GM23338 (cell line): ENCODE results near the gene DET1. TPM values are rescaled to one million over a fixed set of nuclear protein-coding genes. Genes with fewer than 3 reads are reported as not detected.

Experiments used
- ATAC-seq: fragments of 200-7000 bp; cut with Tn5 transposase; 3 replicates; pipeline ENCODE4 v1.9.1; 2020
- DNase-seq: peaks from one replicate; pipeline ENCODE4 v3.0.0-alpha.2; 2015; ENCODE audit warnings: low spot score
- H2AFZ ChIP-seq: fragments of 200-600 bp; sonication (generic); 2 replicates; pipeline ENCODE4 v1.8.0; 2016; ENCODE audit warnings: antibody characterized with exemption, mild to moderate bottlenecking, moderate library complexity
- H3F3A ChIP-seq: fragments of 200-600 bp; sonication (generic); replicated peaks from 2 replicates; pipeline ENCODE4 v1.8.0; 2017; ENCODE audit warnings: antibody characterized with exemption, mixed run types, low read depth
- H3K27ac ChIP-seq: fragments of 200-600 bp; sonication (generic); 2 replicates; pipeline ENCODE4 v1.6.1; 2016; ENCODE audit warnings: low read depth
- H3K27me3 ChIP-seq: fragments of 200-600 bp; sonication (generic); 2 replicates; pipeline ENCODE4 v1.8.0; 2016; ENCODE audit warnings: mild to moderate bottlenecking, mixed run types, moderate library complexity; ENCODE audit not compliant: insufficient read depth
- H3K36me3 ChIP-seq: fragments of 200-600 bp; sonication (generic); 2 replicates; pipeline ENCODE4 v1.8.0; 2016; ENCODE audit warnings: mild to moderate bottlenecking; ENCODE audit not compliant: insufficient read depth
- H3K4me1 ChIP-seq: fragments of 200-600 bp; sonication (generic); 2 replicates; pipeline ENCODE4 v1.8.0; 2016; ENCODE audit warnings: mild to moderate bottlenecking, moderate library complexity; ENCODE audit not compliant: insufficient read depth
- H3K4me2 ChIP-seq: fragments of 200-600 bp; sonication (generic); 2 replicates; pipeline ENCODE4 v1.7.1; 2017; ENCODE audit warnings: mixed run types
- H3K4me3 ChIP-seq: fragments of 200-600 bp; sonication (generic); 2 replicates; pipeline ENCODE4 v1.6.1; 2016; ENCODE audit warnings: mixed run types
- H3K79me2 ChIP-seq: fragments of 200-600 bp; sonication (generic); replicated peaks from 2 replicates; pipeline ENCODE4 v1.8.0; 2017; ENCODE audit warnings: mild to moderate bottlenecking; ENCODE audit not compliant: insufficient read depth
- H3K9me2 ChIP-seq: fragments of 200-600 bp; sonication (generic); 2 replicates; pipeline ENCODE4 v1.8.0; 2017; ENCODE audit not compliant: insufficient read depth
- H4K20me1 ChIP-seq: fragments of 200-600 bp; sonication (generic); replicated peaks from 2 replicates; pipeline ENCODE4 v1.8.0; 2017; ENCODE audit warnings: mild to moderate bottlenecking; ENCODE audit not compliant: insufficient read depth
- H3K27ac Mint-ChIP-seq: 2 replicates; pipeline ENCODE4 v1.8.0; 2020; ENCODE audit warnings: inconsistent platforms, mild to moderate bottlenecking, moderate library complexity, mixed read lengths
- H3K27me3 Mint-ChIP-seq: 3 replicates; pipeline ENCODE4 v1.8.0; 2022; ENCODE audit warnings: low read depth, mild to moderate bottlenecking, moderate library complexity, mixed read lengths, inconsistent platforms; ENCODE audit not compliant: insufficient read depth, poor library complexity
- H3K36me3 Mint-ChIP-seq: 3 replicates; pipeline ENCODE4 v1.8.0; 2021; ENCODE audit warnings: low read depth, mild to moderate bottlenecking, inconsistent platforms, moderate library complexity, mixed read lengths
- H3K4me1 Mint-ChIP-seq: 3 replicates; pipeline ENCODE4 v1.8.0; 2020; ENCODE audit warnings: mild to moderate bottlenecking, inconsistent platforms, mixed read lengths
- H3K4me3 Mint-ChIP-seq: 3 replicates; pipeline ENCODE4 v1.8.0; 2021; ENCODE audit warnings: moderate library complexity, mild to moderate bottlenecking, inconsistent platforms, mixed read lengths
- H3K9me3 Mint-ChIP-seq: 3 replicates; pipeline ENCODE4 v1.8.0; 2020; ENCODE audit warnings: moderate library complexity, mild to moderate bottlenecking, inconsistent platforms, mixed read lengths
- CREB1 ChIP-seq: fragments of 250-450 bp; sonication (Bioruptor Pico); IDR thresholded peaks from 2 replicates; pipeline ENCODE4 v1.5.0; 2020; ENCODE audit warnings: low read depth, mild to moderate bottlenecking, moderate library complexity
- CTCF ChIP-seq, 2 experiments: fragments of 200-600 bp in 1 of 2; sonication (generic) in 1 of 2; conservative IDR thresholded peaks; 2 replicates each; pipeline versions ENCODE4 v1.5.1 to v1.6.1; 2016 to 2017; ENCODE audit warnings: antibody characterized with exemption in 2 of 2, low read depth in 2 of 2, mild to moderate bottlenecking in 2 of 2, moderate library complexity in 1 of 2
- ETS1 ChIP-seq: IDR thresholded peaks from 2 replicates; pipeline ENCODE4 v1.6.1; 2016; ENCODE audit warnings: antibody characterized with exemption
- EZH2 ChIP-seq: fragments of 200-600 bp; sonication (generic); IDR thresholded peaks from one replicate; pipeline ENCODE4 v1.8.0; 2017; ENCODE audit warnings: antibody characterized with exemption, mild to moderate bottlenecking, low read depth; ENCODE audit not compliant: unreplicated experiment
- EZH2phosphoT487 ChIP-seq: fragments of 200-600 bp; sonication (generic); IDR thresholded peaks from one replicate; pipeline ENCODE4 v1.8.1; 2018; ENCODE audit warnings: antibody characterized with exemption; ENCODE audit not compliant: unreplicated experiment
- JUNB ChIP-seq: IDR thresholded peaks from one replicate; pipeline ENCODE4 v1.6.1; 2016; ENCODE audit warnings: antibody characterized with exemption; ENCODE audit not compliant: unreplicated experiment
- NANOG ChIP-seq: IDR thresholded peaks from 2 replicates; pipeline ENCODE4 v1.6.1; 2016; ENCODE audit warnings: antibody characterized with exemption, borderline replicate concordance
- POLR2AphosphoS5 ChIP-seq: IDR thresholded peaks from 2 replicates; pipeline ENCODE4 v1.6.1; 2016; ENCODE audit warnings: antibody characterized with exemption, low read depth
- REST ChIP-seq: IDR thresholded peaks from one replicate; pipeline ENCODE4 v1.6.1; 2018; ENCODE audit warnings: antibody characterized with exemption; ENCODE audit not compliant: unreplicated experiment
- STAT1 ChIP-seq: IDR thresholded peaks from one replicate; pipeline ENCODE4 v1.6.1; 2016; ENCODE audit warnings: antibody characterized with exemption; ENCODE audit not compliant: unreplicated experiment
- ZNF114 ChIP-seq: fragments of 250-450 bp; sonication (Bioruptor Pico); IDR thresholded peaks from 2 replicates; pipeline ENCODE4 v1.5.0; 2020; ENCODE audit warnings: mild to moderate bottlenecking, moderate library complexity
- ZNF331 ChIP-seq: fragments of 250-450 bp; sonication (Bioruptor Pico); IDR thresholded peaks from 2 replicates; pipeline ENCODE4 v1.5.0; 2020; ENCODE audit warnings: low read depth, mild to moderate bottlenecking, moderate library complexity
- ZNF462 ChIP-seq: fragments of 250-450 bp; sonication (Bioruptor Pico); IDR thresholded peaks from 2 replicates; pipeline ENCODE4 v1.5.0; 2020; ENCODE audit warnings: mild to moderate bottlenecking, moderate library complexity
- polyA plus RNA-seq: library from polyadenylated mRNA; unstranded; fragments of >200 nt; fragmentation: Nextera tagmentation; extraction: Ambion mirVana; gene quantifications from 2 replicates; pipeline ENCODE4 v1.2.1, GENCODE V29; 2016
- total RNA-seq: library from RNA; depleted of rRNA; stranded (reverse); fragments of >200 nt; shearing (Covaris generic); gene quantifications from 2 replicates; pipeline ENCODE4 v1.2.3, GENCODE V29; 2014

Gene DET1
- total and polyA plus RNA-seq, 2 experiments from 2014 or later, result 4.2 to 8.6 TPM

GRCh38 chr15:88590759-88591158 is 44.3 kb upstream of the DET1 start:
- no peaks in the 10 kb centered on the region for H3K79me2 ChIP-seq
- no peaks in the 10 kb centered on the region for H3K9me2 ChIP-seq
- H3K4me1 ChIP-seq, result no peaks in the 10 kb centered on the region
- no peaks in the 10 kb centered on the region for H4K20me1 ChIP-seq
- H3F3A ChIP-seq, result no peaks in the 10 kb centered on the region
- H3K27me3 ChIP-seq, result no peaks in the 10 kb centered on the region
- no peak for ATAC-seq
- no peak overlapping the region for H2AFZ ChIP-seq
- H3K4me3 Mint-ChIP-seq, result no peak overlapping the region
- no peak overlapping the region for H3K4me3 ChIP-seq
- DNase-seq, result no peak
- no peaks in the 10 kb centered on the region; the same call in 1 of the 3 replicates for H3K9me3 Mint-ChIP-seq
- TF ChIP-seq JUNB (no peak), ETS1 (no peak), ZNF331 (no peak), ZNF114 (CRISPR knock-in tag) (no peak), CTCF (conservative IDR thresholded peaks at IDR 0.05; ENCODE audit: low read depth in 2 of 2) (no peak), REST (no peak), STAT1 (no peak), NANOG (no peak), EZH2 (no peak), EZH2phosphoT487 (no peak), POLR2AphosphoS5 (no peak), CREB1 (CRISPR knock-in tag) (no peak), ZNF462 (no peak)
- no peak overlapping the region for H3K27ac ChIP-seq
- no peak overlapping the region for H3K27ac Mint-ChIP-seq
- H3K36me3 Mint-ChIP-seq, result no peaks in the 10 kb centered on the region
- no peaks in the 10 kb centered on the region for H3K36me3 ChIP-seq
- peaks cover 2% of the 10 kb centered on the region for H3K27me3 Mint-ChIP-seq
- H3K4me2 ChIP-seq, result no peak overlapping the region
- H3K4me1 Mint-ChIP-seq, result peaks cover 2% of the 10 kb centered on the region; the same call in 1 of the 3 replicates
